ENCODE results near the gene ATP6V0E1.
A peak's percentile ranks its signal among the peaks of the same experiment; 100 is the strongest.
"Not testable (repeated sequence)": the region's sequence is repeated elsewhere in the genome, so short reads cannot be mapped to it uniquely, and the experiment has no call there.

The ATP6V0E1 gene

GRCh38 chr5:173020643-173021042, 37.1 kb downstream of the ATP6V0E1 start:
- H3K27me3 ChIP-seq (ENCODE audit: low read depth, low read length), result no peaks in the 10 kb centered on the region
- H3K36me3 ChIP-seq (ENCODE audit: control insufficient read depth in 1 of 2, insufficient read depth in 2 of 2, low read length in 2 of 2), result no peaks in the 10 kb centered on the region
- H3K27ac ChIP-seq (ENCODE audit: low read length), result peak overlapping the region; percentile 7
- H3K9me3 ChIP-seq (ENCODE audit: control insufficient read depth in 1 of 2, low read length in 2 of 2), result no peaks in the 10 kb centered on the region
- H3K4me3 ChIP-seq (ENCODE audit: low read depth in 1 of 2, low read length in 2 of 2), result no peak overlapping the region
- H3K4me1 ChIP-seq (ENCODE audit: control insufficient read depth in 1 of 2, insufficient read depth in 2 of 2, low read length in 2 of 2), result peaks cover 11 to 24% of the 10 kb centered on the region in 2 donors

GRCh38 chr5:173025651-173026050, 42.1 kb downstream of the ATP6V0E1 start:
- H3K27ac ChIP-seq (ENCODE audit: low read length), result no peak overlapping the region
- no peaks in the 10 kb centered on the region for H3K36me3 ChIP-seq (ENCODE audit: control insufficient read depth in 1 of 2, insufficient read depth in 2 of 2, low read length in 2 of 2)
- peaks cover 3 to 8% of the 10 kb centered on the region in 2 donors for H3K4me1 ChIP-seq (ENCODE audit: control insufficient read depth in 1 of 2, insufficient read depth in 2 of 2, low read length in 2 of 2)
- no peaks in the 10 kb centered on the region for H3K9me3 ChIP-seq (ENCODE audit: control insufficient read depth in 1 of 2, low read length in 2 of 2)
- no peak overlapping the region for H3K4me3 ChIP-seq (ENCODE audit: low read depth in 1 of 2, low read length in 2 of 2)
- no peaks in the 10 kb centered on the region for H3K27me3 ChIP-seq (ENCODE audit: low read depth, low read length)

GRCh38 chr5:173027905-173028304, 44.3 kb downstream of the ATP6V0E1 start:
- no peaks in the 10 kb centered on the region for H3K27me3 ChIP-seq (ENCODE audit: low read depth, low read length)
- H3K9me3 ChIP-seq (ENCODE audit: control insufficient read depth in 1 of 2, low read length in 2 of 2), result no peaks in the 10 kb centered on the region
- no peak overlapping the region for H3K27ac ChIP-seq (ENCODE audit: low read length)
- H3K36me3 ChIP-seq (ENCODE audit: control insufficient read depth in 1 of 2, insufficient read depth in 2 of 2, low read length in 2 of 2), result no peaks in the 10 kb centered on the region
- no peak overlapping the region for H3K4me3 ChIP-seq (ENCODE audit: low read depth in 1 of 2, low read length in 2 of 2)
- peaks cover 0 to 3% of the 10 kb centered on the region in 2 donors for H3K4me1 ChIP-seq (ENCODE audit: control insufficient read depth in 1 of 2, insufficient read depth in 2 of 2, low read length in 2 of 2)

GRCh38 chr5:173028811-173029327, 45.3 kb downstream of the ATP6V0E1 start:
- H3K27ac ChIP-seq (ENCODE audit: low read length), result no peak overlapping the region

GRCh38 chr5:173029499-173029921, 45.9 kb downstream of the ATP6V0E1 start:
- Histone ChIP-seq H3K27ac (ENCODE audit: low read length) (no peak overlapping the region), H3K36me3 (ENCODE audit: control insufficient read depth in 1 of 2, insufficient read depth in 2 of 2, low read length in 2 of 2) (peaks cover 0 to 5% of the 10 kb centered on the region in 2 donors), H3K9me3 (ENCODE audit: control insufficient read depth in 1 of 2, low read length in 2 of 2) (no peaks in the 10 kb centered on the region), H3K4me3 (ENCODE audit: low read depth in 1 of 2, low read length in 2 of 2) (no peak overlapping the region), H3K4me1 (ENCODE audit: control insufficient read depth in 1 of 2, insufficient read depth in 2 of 2, low read length in 2 of 2) (peaks cover 0 to 3% of the 10 kb centered on the region in 2 donors), H3K27me3 (ENCODE audit: low read depth, low read length) (no peaks in the 10 kb centered on the region)

More at GRCh38 chr5:173028811-173029327, 45.3 kb downstream of the ATP6V0E1 start:
- H3K36me3 ChIP-seq (ENCODE audit: control insufficient read depth in 1 of 2, insufficient read depth in 2 of 2, low read length in 2 of 2), result no peaks in the 10 kb centered on the region
- no peak overlapping the region for H3K4me3 ChIP-seq (ENCODE audit: low read depth in 1 of 2, low read length in 2 of 2)
- H3K9me3 ChIP-seq (ENCODE audit: control insufficient read depth in 1 of 2, low read length in 2 of 2), result no peaks in the 10 kb centered on the region
- no peaks in the 10 kb centered on the region for H3K27me3 ChIP-seq (ENCODE audit: low read depth, low read length)
- H3K4me1 ChIP-seq (ENCODE audit: control insufficient read depth in 1 of 2, insufficient read depth in 2 of 2, low read length in 2 of 2), result peaks cover 0 to 3% of the 10 kb centered on the region in 2 donors

GRCh38 chr5:173032096-173032495, 48.5 kb downstream of the ATP6V0E1 start:
- H3K4me1 ChIP-seq (ENCODE audit: control insufficient read depth in 1 of 2, insufficient read depth in 2 of 2, low read length in 2 of 2); H3K27ac ChIP-seq (ENCODE audit: low read length); H3K9me3 ChIP-seq (ENCODE audit: control insufficient read depth in 1 of 2, low read length in 2 of 2); H3K4me3 ChIP-seq (ENCODE audit: low read depth in 1 of 2, low read length in 2 of 2); H3K36me3 ChIP-seq (ENCODE audit: control insufficient read depth in 1 of 2, insufficient read depth in 2 of 2, low read length in 2 of 2); H3K27me3 ChIP-seq (ENCODE audit: low read depth, low read length): not testable (repeated sequence)

GRCh38 chr5:173032730-173033129, 49.2 kb downstream of the ATP6V0E1 start:
- no peak overlapping the region for H3K27ac ChIP-seq (ENCODE audit: low read length)
- no peaks in the 10 kb centered on the region for H3K9me3 ChIP-seq (ENCODE audit: control insufficient read depth in 1 of 2, low read length in 2 of 2)

GRCh38 chr5:173033923-173034322, 50.4 kb downstream of the ATP6V0E1 start:
- Histone ChIP-seq H3K4me1 (ENCODE audit: control insufficient read depth in 1 of 2, insufficient read depth in 2 of 2, low read length in 2 of 2) (peaks cover 3 to 9% of the 10 kb centered on the region in 2 donors), H3K27ac (ENCODE audit: low read length) (no peak overlapping the region), H3K36me3 (ENCODE audit: control insufficient read depth in 1 of 2, insufficient read depth in 2 of 2, low read length in 2 of 2) (peaks cover 4 to 9% of the 10 kb centered on the region in 2 donors), H3K4me3 (ENCODE audit: low read depth in 1 of 2, low read length in 2 of 2) (no peak overlapping the region), H3K9me3 (ENCODE audit: control insufficient read depth in 1 of 2, low read length in 2 of 2) (no peaks in the 10 kb centered on the region), H3K27me3 (ENCODE audit: low read depth, low read length) (no peaks in the 10 kb centered on the region)

More at GRCh38 chr5:173032730-173033129, 49.2 kb downstream of the ATP6V0E1 start:
- no peaks in the 10 kb centered on the region for H3K27me3 ChIP-seq (ENCODE audit: low read depth, low read length)
- H3K4me1 ChIP-seq (ENCODE audit: control insufficient read depth in 1 of 2, insufficient read depth in 2 of 2, low read length in 2 of 2), result peaks cover 3 to 9% of the 10 kb centered on the region in 2 donors
- peaks cover 4 to 9% of the 10 kb centered on the region in 2 donors for H3K36me3 ChIP-seq (ENCODE audit: control insufficient read depth in 1 of 2, insufficient read depth in 2 of 2, low read length in 2 of 2)
- no peak overlapping the region for H3K4me3 ChIP-seq (ENCODE audit: low read depth in 1 of 2, low read length in 2 of 2)

- H3K9me3 ChIP-seq (ENCODE audit: control insufficient read depth in 1 of 2, low read length in 2 of 2), result no peaks in the 10 kb centered on the region
- H3K27me3 ChIP-seq (ENCODE audit: low read depth, low read length), result no peaks in the 10 kb centered on the region
- peaks cover 0 to 9% of the 10 kb centered on the region in 2 donors for H3K4me1 ChIP-seq (ENCODE audit: control insufficient read depth in 1 of 2, insufficient read depth in 2 of 2, low read length in 2 of 2)
- H3K4me3 ChIP-seq (ENCODE audit: low read depth in 1 of 2, low read length in 2 of 2), result no peak overlapping the region
- peaks cover 4 to 9% of the 10 kb centered on the region in 2 donors for H3K36me3 ChIP-seq (ENCODE audit: control insufficient read depth in 1 of 2, insufficient read depth in 2 of 2, low read length in 2 of 2)
- H3K27ac ChIP-seq (ENCODE audit: low read length), result peak overlapping the region; percentile 77
Observed at GRCh38 chr5:173035904-173036707, 52.5 kb downstream of the ATP6V0E1 start.

- Histone ChIP-seq H3K27ac (ENCODE audit: low read length) (no peak overlapping the region), H3K36me3 (ENCODE audit: control insufficient read depth in 1 of 2, insufficient read depth in 2 of 2, low read length in 2 of 2) (peaks cover 4 to 8% of the 10 kb centered on the region in 2 donors), H3K4me1 (ENCODE audit: control insufficient read depth in 1 of 2, insufficient read depth in 2 of 2, low read length in 2 of 2) (peaks cover 0 to 9% of the 10 kb centered on the region in 2 donors), H3K27me3 (ENCODE audit: low read depth, low read length) (no peaks in the 10 kb centered on the region), H3K9me3 (ENCODE audit: control insufficient read depth in 1 of 2, low read length in 2 of 2) (no peaks in the 10 kb centered on the region), H3K4me3 (ENCODE audit: low read depth in 1 of 2, low read length in 2 of 2) (no peak overlapping the region)
Observed at GRCh38 chr5:173039188-173039587, 55.6 kb downstream of the ATP6V0E1 start.

- Histone ChIP-seq H3K4me3 (ENCODE audit: low read depth in 1 of 2, low read length in 2 of 2) (no peak overlapping the region), H3K36me3 (ENCODE audit: control insufficient read depth in 1 of 2, insufficient read depth in 2 of 2, low read length in 2 of 2) (peaks cover 1 to 4% of the 10 kb centered on the region in 2 donors), H3K27me3 (ENCODE audit: low read depth, low read length) (no peaks in the 10 kb centered on the region), H3K9me3 (ENCODE audit: control insufficient read depth in 1 of 2, low read length in 2 of 2) (no peaks in the 10 kb centered on the region), H3K27ac (ENCODE audit: low read length) (no peak overlapping the region), H3K4me1 (ENCODE audit: control insufficient read depth in 1 of 2, insufficient read depth in 2 of 2, low read length in 2 of 2) (peaks cover 0 to 8% of the 10 kb centered on the region in 2 donors)
Observed at GRCh38 chr5:173039964-173040363, 56.4 kb downstream of the ATP6V0E1 start.
